SU-DHL-6 (cell line): ENCODE measurements around the gene PRND.

Source experiments
- H2AFZ ChIP-seq: fragments of 200-600 bp; sonication (generic); 2 replicates; pipeline ENCODE4 v1.6.1; 2014; ENCODE audit warnings: low read depth, mild to moderate bottlenecking, moderate library complexity, mixed read lengths, antibody characterized with exemption, low read length; ENCODE audit not compliant: severe bottlenecking
- H3F3A ChIP-seq: fragments of 200-600 bp; shearing (Covaris generic); 2 replicates; pipeline ENCODE4 v1.6.0; 2016; ENCODE audit warnings: antibody characterized with exemption, mild to moderate bottlenecking; ENCODE audit not compliant: insufficient read depth
- H3K27ac ChIP-seq: fragments of 200-600 bp; sonication (generic); 2 replicates; pipeline ENCODE4 v1.5.1; 2016; ENCODE audit warnings: low read depth, mild to moderate bottlenecking, low read length, moderate library complexity, mixed read lengths
- H3K27me3 ChIP-seq: fragments of 200-600 bp; sonication (generic), shearing (Covaris generic); 2 replicates; pipeline ENCODE4 v1.6.0; 2014; ENCODE audit warnings: mild to moderate bottlenecking, low read length
- H3K36me3 ChIP-seq: fragments of 200-600 bp; sonication (generic); 2 replicates; pipeline ENCODE4 v1.6.1; 2014; ENCODE audit warnings: mild to moderate bottlenecking, low read length, mixed read lengths
- H3K4me2 ChIP-seq: fragments of 300-600, 200-600 bp; shearing (Covaris generic), sonication (generic); 2 replicates; pipeline ENCODE4 v1.6.0; 2014; ENCODE audit warnings: low read length, low read depth, mild to moderate bottlenecking; ENCODE audit not compliant: poor library complexity, severe bottlenecking
- H3K4me3 ChIP-seq: fragments of 200-600 bp; sonication (generic); 2 replicates; pipeline ENCODE4 v1.5.1; 2014; ENCODE audit warnings: antibody characterized with exemption, low read length, mild to moderate bottlenecking, mixed read lengths; ENCODE audit not compliant: insufficient read depth, poor library complexity, severe bottlenecking
- H3K79me2 ChIP-seq: fragments of 200-600 bp; sonication (generic); 2 replicates; pipeline ENCODE4 v1.6.1; 2014; ENCODE audit warnings: mild to moderate bottlenecking, low read length, moderate library complexity; ENCODE audit not compliant: insufficient read depth
- H3K9ac ChIP-seq: fragments of 200-600 bp; sonication (generic); 2 replicates; pipeline ENCODE4 v1.7.0; 2014; ENCODE audit warnings: mild to moderate bottlenecking, low read length
- H3K9me2 ChIP-seq: fragments of 200-600 bp; sonication (generic); replicated peaks from 2 replicates; pipeline ENCODE4 v1.6.1; 2014; ENCODE audit warnings: low read length; ENCODE audit not compliant: insufficient read depth
- H3K9me3 ChIP-seq: fragments of 200-600 bp; sonication (generic); 2 replicates; pipeline ENCODE4 v1.6.1; 2014; ENCODE audit warnings: low read length, mixed read lengths; ENCODE audit not compliant: insufficient read depth
- H4K20me1 ChIP-seq: fragments of 200-600 bp; sonication (generic); 2 replicates; pipeline ENCODE4 v1.6.1; 2014; ENCODE audit warnings: low read depth, mild to moderate bottlenecking, antibody characterized with exemption, low read length, moderate library complexity, mixed read lengths
- CTCF ChIP-seq: fragments of 200-600 bp; sonication (generic); IDR thresholded peaks from one replicate; pipeline ENCODE4 v1.5.1; 2017; ENCODE audit warnings: antibody characterized with exemption, mild to moderate bottlenecking, low read length, moderate library complexity; ENCODE audit not compliant: insufficient read depth, poor library complexity, severe bottlenecking
- EZH2phosphoT487 ChIP-seq: fragments of 200-600 bp; sonication (generic), shearing (Covaris generic); conservative IDR thresholded peaks from 2 replicates; pipeline ENCODE4 v1.6.1; 2018; ENCODE audit warnings: mild to moderate bottlenecking, antibody characterized with exemption, low read length, moderate library complexity, mixed read lengths

The PRND gene

GRCh38 chr20:4725263-4725550 is 3.5 kb downstream of the PRND start:
- H3K4me3 ChIP-seq = no peak overlapping the region
- no peaks in the 10 kb centered on the region for H3K9me2 ChIP-seq
- H3K9me3 ChIP-seq = no peaks in the 10 kb centered on the region
- H4K20me1 ChIP-seq = no peaks in the 10 kb centered on the region
- no peaks in the 10 kb centered on the region for H3K79me2 ChIP-seq
- no peak overlapping the region for H3K9ac ChIP-seq
- H2AFZ ChIP-seq = no peak overlapping the region
- no peaks in the 10 kb centered on the region for H3K27me3 ChIP-seq
- no peaks in the 10 kb centered on the region for H3K36me3 ChIP-seq
- TF ChIP-seq EZH2phosphoT487 = no peak
- TF ChIP-seq CTCF = no peak
- no peaks in the 10 kb centered on the region for H3F3A ChIP-seq
- H3K27ac ChIP-seq = no peak overlapping the region
- H3K4me2 ChIP-seq = no peak overlapping the region

GRCh38 chr20:4726710-4727397 is 5.1 kb downstream of the PRND start:
- Histone ChIP-seq H4K20me1 (no peaks in the 10 kb centered on the region), H3K27ac (no peak overlapping the region), H3K4me3 (no peak overlapping the region), H3K27me3 (no peaks in the 10 kb centered on the region), H2AFZ (no peak overlapping the region), H3K9me3 (no peaks in the 10 kb centered on the region), H3K4me2 (no peak overlapping the region), H3K9me2 (no peaks in the 10 kb centered on the region), H3K79me2 (no peaks in the 10 kb centered on the region), H3F3A (no peaks in the 10 kb centered on the region), H3K9ac (no peak overlapping the region), H3K36me3 (no peaks in the 10 kb centered on the region)
- TF ChIP-seq EZH2phosphoT487 (no peak), CTCF (no peak)

GRCh38 chr20:4728120-4728760 is 6.5 kb downstream of the PRND start:
- Histone ChIP-seq H3K27me3 (no peaks in the 10 kb centered on the region), H3K9me2 (no peaks in the 10 kb centered on the region), H3K36me3 (no peaks in the 10 kb centered on the region), H3K9me3 (no peaks in the 10 kb centered on the region), H3K9ac (no peak overlapping the region), H3K27ac (no peak overlapping the region), H3K4me2 (no peak overlapping the region), H3F3A (no peaks in the 10 kb centered on the region), H3K4me3 (no peak overlapping the region), H3K79me2 (no peaks in the 10 kb centered on the region), H2AFZ (no peak overlapping the region), H4K20me1 (no peaks in the 10 kb centered on the region)
- TF ChIP-seq EZH2phosphoT487 (no peak), CTCF (no peak)
